Measurements from ENCODE around the gene NRIP1. TPM values are rescaled to one million over a fixed set of nuclear protein-coding genes. Genes with fewer than 3 reads are reported as not detected.

NRIP1 gene
- total RNA-seq, 2 donors from 2014 or later, result 14.1 to 18.1 TPM

GRCh38 chr21:15084668-15085067, 19.9 kb upstream of the NRIP1 start:
- H3K36me3 Mint-ChIP-seq (ENCODE audit: insufficient read depth in 2 of 2), result no peaks in the 10 kb centered on the region
- ATAC-seq (replicated peaks in 1 of 2) (no peak), DNase-seq (no peak)
- no peak overlapping the region for H3K27ac Mint-ChIP-seq
- H3K4me1 Mint-ChIP-seq (ENCODE audit: low read depth), result no peaks in the 10 kb centered on the region
- H3K4me3 Mint-ChIP-seq, result no peak overlapping the region
- no peaks in the 10 kb centered on the region for H3K9me3 Mint-ChIP-seq
- H3K27me3 Mint-ChIP-seq (ENCODE audit: low read depth), result no peaks in the 10 kb centered on the region

GRCh38 chr21:15080526-15080925, 15.7 kb upstream of the NRIP1 start:
- Mint-ChIP-seq H3K27ac (no peak overlapping the region), H3K36me3 (ENCODE audit: insufficient read depth in 2 of 2) (no peaks in the 10 kb centered on the region), H3K27me3 (ENCODE audit: low read depth) (peaks cover 6% of the 10 kb centered on the region), H3K4me3 (no peak overlapping the region), H3K9me3 (no peaks in the 10 kb centered on the region), H3K4me1 (ENCODE audit: low read depth) (no peaks in the 10 kb centered on the region)
- ATAC-seq (replicated peaks in 1 of 2) (no peak), DNase-seq (no peak)

- H3K9me3 Mint-ChIP-seq, result no peaks in the 10 kb centered on the region
- DNase-seq (no peak), ATAC-seq (replicated peaks in 1 of 2) (no peak)
- H3K4me3 Mint-ChIP-seq, result no peak overlapping the region
- H3K27ac Mint-ChIP-seq, result no peak overlapping the region
- H3K4me1 Mint-ChIP-seq (ENCODE audit: low read depth), result no peaks in the 10 kb centered on the region
- H3K27me3 Mint-ChIP-seq (ENCODE audit: low read depth), result peaks cover 6% of the 10 kb centered on the region
- no peaks in the 10 kb centered on the region for H3K36me3 Mint-ChIP-seq (ENCODE audit: insufficient read depth in 2 of 2)
Measured at GRCh38 chr21:15079269-15079668, 14.5 kb upstream of the NRIP1 start.

GRCh38 chr21:15078180-15078579, 13.4 kb upstream of the NRIP1 start:
- ATAC-seq (replicated peaks in 1 of 2), result no peak

GRCh38 chr21:15077529-15078145, 12.8 kb upstream of the NRIP1 start:
- no peak for ATAC-seq (replicated peaks in 1 of 2)
- Mint-ChIP-seq H3K4me1 (ENCODE audit: low read depth) (no peaks in the 10 kb centered on the region), H3K9me3 (no peaks in the 10 kb centered on the region), H3K27me3 (ENCODE audit: low read depth) (peaks cover 6% of the 10 kb centered on the region), H3K27ac (no peak overlapping the region), H3K4me3 (no peak overlapping the region), H3K36me3 (ENCODE audit: insufficient read depth in 2 of 2) (no peaks in the 10 kb centered on the region)
- DNase-seq, result no peak

More at GRCh38 chr21:15078180-15078579, 13.4 kb upstream of the NRIP1 start:
- Mint-ChIP-seq H3K4me1 (ENCODE audit: low read depth) (no peaks in the 10 kb centered on the region), H3K9me3 (no peaks in the 10 kb centered on the region), H3K27me3 (ENCODE audit: low read depth) (peaks cover 6% of the 10 kb centered on the region), H3K27ac (no peak overlapping the region), H3K4me3 (no peak overlapping the region), H3K36me3 (ENCODE audit: insufficient read depth in 2 of 2) (no peaks in the 10 kb centered on the region)
- DNase-seq, result no peak

GRCh38 chr21:15076730-15077129, 11.9 kb upstream of the NRIP1 start:
- Mint-ChIP-seq H3K4me1 (ENCODE audit: low read depth) (no peaks in the 10 kb centered on the region), H3K4me3 (no peak overlapping the region), H3K36me3 (ENCODE audit: insufficient read depth in 2 of 2) (no peaks in the 10 kb centered on the region), H3K27ac (no peak overlapping the region), H3K27me3 (ENCODE audit: low read depth) (peaks cover 6% of the 10 kb centered on the region), H3K9me3 (no peaks in the 10 kb centered on the region)
- DNase-seq (no peak), ATAC-seq (replicated peaks in 1 of 2) (no peak)

GRCh38 chr21:15071009-15071408, 6.2 kb upstream of the NRIP1 start:
- peaks cover 8% of the 10 kb centered on the region for H3K27me3 Mint-ChIP-seq (ENCODE audit: low read depth)

GRCh38 chr21:15066123-15066575, 1.3 kb upstream of the NRIP1 start:
- DNase-seq (no peak), ATAC-seq (replicated peaks in 1 of 2) (peak; percentile 2 to 3)
- Mint-ChIP-seq H3K27ac (peak overlapping the region; percentile 96), H3K4me3 (peak overlapping the region; percentile 92 to 98), H3K36me3 (ENCODE audit: insufficient read depth in 2 of 2) (peaks cover 0 to 3% of the 10 kb centered on the region in 2 donors), H3K27me3 (ENCODE audit: low read depth) (peaks cover 8% of the 10 kb centered on the region), H3K4me1 (ENCODE audit: low read depth) (peaks cover 37% of the 10 kb centered on the region), H3K9me3 (no peaks in the 10 kb centered on the region)

More at GRCh38 chr21:15071009-15071408, 6.2 kb upstream of the NRIP1 start:
- Mint-ChIP-seq H3K4me3 (no peak overlapping the region), H3K27ac (no peak overlapping the region), H3K36me3 (ENCODE audit: insufficient read depth in 2 of 2) (peaks cover 0 to under 1% of the 10 kb centered on the region in 2 donors), H3K9me3 (no peaks in the 10 kb centered on the region), H3K4me1 (ENCODE audit: low read depth) (peaks cover 4% of the 10 kb centered on the region)
- ATAC-seq (replicated peaks in 1 of 2) (no peak), DNase-seq (no peak)

GRCh38 chr21:15065392-15066122, 757 bp upstream of the NRIP1 start:
- peaks cover 0 to 3% of the 10 kb centered on the region in 2 donors for H3K36me3 Mint-ChIP-seq (ENCODE audit: insufficient read depth in 2 of 2)
- H3K4me1 Mint-ChIP-seq (ENCODE audit: low read depth), result peaks cover 42% of the 10 kb centered on the region
- no peaks in the 10 kb centered on the region for H3K9me3 Mint-ChIP-seq
- ATAC-seq (replicated peaks in 1 of 2) (peak; percentile 12 to 16), DNase-seq (peak; percentile 60 to 62)
- peak overlapping the region; percentile 96 for H3K27ac Mint-ChIP-seq
- peak overlapping the region; percentile 92 to 98 for H3K4me3 Mint-ChIP-seq
- peaks cover 8% of the 10 kb centered on the region for H3K27me3 Mint-ChIP-seq (ENCODE audit: low read depth)

- H3K9me3 Mint-ChIP-seq, result no peaks in the 10 kb centered on the region
- peaks cover 8% of the 10 kb centered on the region for H3K27me3 Mint-ChIP-seq (ENCODE audit: low read depth)
- no peak for ATAC-seq (replicated peaks in 1 of 2)
- H3K27ac Mint-ChIP-seq, result peak overlapping the region; percentile 61
- H3K4me1 Mint-ChIP-seq (ENCODE audit: low read depth), result peaks cover 55% of the 10 kb centered on the region
- peak; percentile 13 to 28 for DNase-seq
- H3K4me3 Mint-ChIP-seq, result peak overlapping the region; percentile 87
- H3K36me3 Mint-ChIP-seq (ENCODE audit: insufficient read depth in 2 of 2), result peaks cover 0 to 3% of the 10 kb centered on the region in 2 donors
Measured at GRCh38 chr21:15063814-15064575, 805 bp downstream of the NRIP1 start.

- H3K4me3 Mint-ChIP-seq, result peak overlapping the region; percentile 87
- peak overlapping the region; percentile 61 for H3K27ac Mint-ChIP-seq
- ATAC-seq (replicated peaks in 1 of 2) (no peak), DNase-seq (peak; percentile 6 to 15)
- H3K9me3 Mint-ChIP-seq, result no peaks in the 10 kb centered on the region
- H3K36me3 Mint-ChIP-seq (ENCODE audit: insufficient read depth in 2 of 2), result peaks cover 0 to 3% of the 10 kb centered on the region in 2 donors
- peaks cover 62% of the 10 kb centered on the region for H3K4me1 Mint-ChIP-seq (ENCODE audit: low read depth)
- peaks cover 8% of the 10 kb centered on the region for H3K27me3 Mint-ChIP-seq (ENCODE audit: low read depth)
Measured at GRCh38 chr21:15063081-15063813, 1.6 kb downstream of the NRIP1 start.

GRCh38 chr21:15062606-15062965, 2.2 kb downstream of the NRIP1 start:
- Mint-ChIP-seq H3K9me3 (no peaks in the 10 kb centered on the region), H3K4me1 (ENCODE audit: low read depth) (peaks cover 67% of the 10 kb centered on the region)

More at GRCh38 chr21:15062606-15062965, 2.2 kb downstream of the NRIP1 start:
- H3K27ac Mint-ChIP-seq, result peak overlapping the region; percentile 61
- DNase-seq (no peak), ATAC-seq (replicated peaks in 1 of 2) (no peak)
- peak overlapping the region; percentile 87 for H3K4me3 Mint-ChIP-seq
- peaks cover 0 to 3% of the 10 kb centered on the region in 2 donors for H3K36me3 Mint-ChIP-seq (ENCODE audit: insufficient read depth in 2 of 2)
- H3K27me3 Mint-ChIP-seq (ENCODE audit: low read depth), result peaks cover 6% of the 10 kb centered on the region
